Gastroesophageal sphincter (tissue), 3 donors: ENCODE data around the gene KYAT1.

Source experiments
- EP300 ChIP-seq: sonication (generic); formaldehyde crosslinking; IDR thresholded peaks from one replicate; pipeline ENCODE4 v1.6.1; 2017; ENCODE audit warnings: antibody characterized with exemption, mild to moderate bottlenecking
- POLR2A ChIP-seq, 2 donors: fragments of 450-650 bp; IDR thresholded peaks; one replicate each; pipeline ENCODE4 v1.6.1; 2017; ENCODE audit warnings: antibody characterized with exemption in 2 of 2, mild to moderate bottlenecking in 2 of 2, moderate library complexity in 1 of 2
- POLR2AphosphoS5 ChIP-seq: sonication (generic); formaldehyde crosslinking; IDR thresholded peaks from one replicate; pipeline ENCODE4 v1.6.1; 2017; ENCODE audit warnings: antibody characterized with exemption
- TF ChIP-seq, protein P1 (sequence below), 4 experiments: fragments of 200-600 bp in 2 of 4; fragments of 450-650 bp in 2 of 4; sonication (generic) in 1 of 4; IDR thresholded peaks; one replicate each; pipeline ENCODE4 v1.5.1; 2017 to 2019; ENCODE audit warnings: antibody characterized with exemption in 4 of 4, mild to moderate bottlenecking in 2 of 4, moderate library complexity in 2 of 4

DNA sequence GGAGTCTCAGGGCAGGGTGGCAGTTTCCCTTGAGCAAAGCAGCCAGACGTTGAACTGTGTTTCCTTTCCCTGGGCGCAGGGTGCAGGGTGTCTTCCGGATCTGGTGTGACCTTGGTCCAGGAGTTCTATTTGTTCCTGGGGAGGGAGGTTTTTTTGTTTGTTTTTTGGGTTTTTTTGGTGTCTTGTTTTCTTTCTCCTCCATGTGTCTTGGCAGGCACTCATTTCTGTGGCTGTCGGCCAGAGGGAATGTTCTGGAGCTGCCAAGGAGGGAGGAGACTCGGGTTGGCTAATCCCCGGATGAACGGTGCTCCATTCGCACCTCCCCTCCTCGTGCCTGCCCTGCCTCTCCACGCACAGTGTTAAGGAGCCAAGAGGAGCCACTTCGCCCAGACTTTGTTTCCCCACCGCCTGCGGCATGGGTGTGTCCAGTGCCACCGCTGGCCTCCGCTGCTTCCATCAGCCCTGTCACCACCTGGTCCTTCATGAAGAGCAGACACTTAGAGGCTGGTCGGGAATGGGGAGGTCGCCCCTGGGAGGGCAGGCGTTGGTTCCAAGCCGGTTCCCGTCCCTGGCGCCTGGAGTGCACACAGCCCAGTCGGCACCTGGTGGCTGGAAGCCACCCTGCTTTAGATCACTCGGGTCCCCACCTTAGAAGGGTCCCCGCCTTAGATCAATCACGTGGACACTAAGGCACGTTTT, 35.5 kb upstream of the KYAT1 start:
- TF ChIP-seq EP300 (no peak), POLR2A (IDR thresholded peaks at IDR 0.05) (no peak), POLR2AphosphoS5 (peak; percentile 47)
- TF ChIP-seq, protein P1, sequence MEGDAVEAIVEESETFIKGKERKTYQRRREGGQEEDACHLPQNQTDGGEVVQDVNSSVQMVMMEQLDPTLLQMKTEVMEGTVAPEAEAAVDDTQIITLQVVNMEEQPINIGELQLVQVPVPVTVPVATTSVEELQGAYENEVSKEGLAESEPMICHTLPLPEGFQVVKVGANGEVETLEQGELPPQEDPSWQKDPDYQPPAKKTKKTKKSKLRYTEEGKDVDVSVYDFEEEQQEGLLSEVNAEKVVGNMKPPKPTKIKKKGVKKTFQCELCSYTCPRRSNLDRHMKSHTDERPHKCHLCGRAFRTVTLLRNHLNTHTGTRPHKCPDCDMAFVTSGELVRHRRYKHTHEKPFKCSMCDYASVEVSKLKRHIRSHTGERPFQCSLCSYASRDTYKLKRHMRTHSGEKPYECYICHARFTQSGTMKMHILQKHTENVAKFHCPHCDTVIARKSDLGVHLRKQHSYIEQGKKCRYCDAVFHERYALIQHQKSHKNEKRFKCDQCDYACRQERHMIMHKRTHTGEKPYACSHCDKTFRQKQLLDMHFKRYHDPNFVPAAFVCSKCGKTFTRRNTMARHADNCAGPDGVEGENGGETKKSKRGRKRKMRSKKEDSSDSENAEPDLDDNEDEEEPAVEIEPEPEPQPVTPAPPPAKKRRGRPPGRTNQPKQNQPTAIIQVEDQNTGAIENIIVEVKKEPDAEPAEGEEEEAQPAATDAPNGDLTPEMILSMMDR (IDR thresholded peaks at IDR 0.05), result no peak
